ENCODE results near the gene PRKRA. TPM values are rescaled to one million over a fixed set of nuclear protein-coding genes. Genes with fewer than 3 reads are reported as not detected.
A peak's percentile ranks its signal among the peaks of the same experiment; 100 is the strongest.

PRKRA gene
- total and polyA plus RNA-seq, 2 of the 13 experiments (the other 11 are each of a cell fraction or from before 2014, with no cell fraction given) = 53.1 to 74.7 TPM

GRCh38 chr2:178428396-178428806 lies 22.6 kb downstream of the PRKRA start (continued):
- TF ChIP-seq FOXA3 (CRISPR knock-in tag; IDR thresholded peaks at IDR 0.05) (peak; percentile 79), RXRA (CRISPR knock-in tag; IDR thresholded peaks at IDR 0.05) (peak; percentile 70; the same call in 1 of the 2 replicates), ZNF451 (CRISPR knock-in tag; IDR thresholded peaks at IDR 0.05) (no peak), RXRB (CRISPR knock-in tag; IDR thresholded peaks at IDR 0.05; ENCODE audit: borderline replicate concordance) (peak; percentile 75), MAX (IDR thresholded peaks at IDR 0.05) (peak; percentile 77), KAT8 (CRISPR knock-in tag; IDR thresholded peaks at IDR 0.05) (peak; percentile 68; the same call in 1 of the 2 replicates), NR2F1 (CRISPR knock-in tag; IDR thresholded peaks at IDR 0.05) (peak in 1 of 2 experiments; percentile 8; a peak in 1 of 4 replicates), ZNF619 (CRISPR knock-in tag; IDR thresholded peaks at IDR 0.05) (no peak), DPF2 (CRISPR knock-in tag; IDR thresholded peaks at IDR 0.05; ENCODE audit: borderline replicate concordance, low read depth) (peak; percentile 52; the same call in 1 of the 2 replicates), RNF2 (conservative IDR thresholded peaks at IDR 0.05; ENCODE audit: low read depth) (0 out of 2 replicates have a peak, but pooled peaks have one; percentile 61), CREM (IDR thresholded peaks at IDR 0.05) (peak; percentile 55; the same call in 1 of the 2 replicates), CREM (CRISPR knock-in tag; IDR thresholded peaks at IDR 0.05) (no peak), NFE2L2 (IDR thresholded peaks at IDR 0.05; ENCODE audit: low read length) (peak; percentile 75), USF2 (IDR thresholded peaks at IDR 0.05; ENCODE audit: low read depth, low read length) (no peak), USF2 (CRISPR knock-in tag; IDR thresholded peaks at IDR 0.05; ENCODE audit: borderline replicate concordance) (0 out of 2 replicates have a peak, but pooled peaks have one; percentile 25), XRCC5 (optimal IDR thresholded peaks at IDR 0.05; ENCODE audit: low read length) (peak; percentile 34), ZNF580 (CRISPR knock-in tag; IDR thresholded peaks at IDR 0.05; ENCODE audit: borderline replicate concordance, low read depth) (0 out of 2 replicates have a peak, but pooled peaks have one; percentile 56), KMT2B (CRISPR knock-in tag; IDR thresholded peaks at IDR 0.05) (peak; percentile 59), KLF16 (CRISPR knock-in tag; IDR thresholded peaks at IDR 0.05) (peak in 1 of 2 experiments; percentile 59; a peak in 1 of 4 replicates), ZNF605 (CRISPR knock-in tag; IDR thresholded peaks at IDR 0.05) (peak; percentile 72; the same call in 1 of the 2 replicates), KLF11 (CRISPR knock-in tag; IDR thresholded peaks at IDR 0.05) (0 out of 2 replicates have a peak, but pooled peaks have one; percentile 53), ERF (CRISPR knock-in tag; IDR thresholded peaks at IDR 0.05) (peak; percentile 50; the same call in 1 of the 2 replicates), NCOA2 (CRISPR knock-in tag; IDR thresholded peaks at IDR 0.05) (peak; percentile 86), ZNF788 (CRISPR knock-in tag; IDR thresholded peaks at IDR 0.05; ENCODE audit: borderline replicate concordance) (peak; percentile 67; the same call in 1 of the 2 replicates), FOXK1 (CRISPR knock-in tag; IDR thresholded peaks at IDR 0.05; ENCODE audit: borderline replicate concordance, low read depth) (peak; percentile 75; the same call in 1 of the 2 replicates), ZNF232 (CRISPR knock-in tag; IDR thresholded peaks at IDR 0.05; ENCODE audit: borderline replicate concordance) (0 out of 2 replicates have a peak, but pooled peaks have one; percentile 13), NR2C2 (CRISPR knock-in tag; IDR thresholded peaks at IDR 0.05; ENCODE audit: borderline replicate concordance) (peak; percentile 58), UBTF (CRISPR knock-in tag; IDR thresholded peaks at IDR 0.05) (peak; percentile 52; the same call in 1 of the 2 replicates)
